NCI-H2081 treated with DMSO at 0.1 percent for 48 hours (cell line): ENCODE results near the gene LINC01488.

Experiments used
- DNase-seq: peaks from one replicate; lab custom pipeline; 2025; lab: John Stamatoyannopoulos, UW

LINC01488 gene

GRCh38 chr11:69479591-69480271, 1.7 kb upstream of the LINC01488 start:
- no peak for DNase-seq

GRCh38 chr11:69480547-69481392, 693 bp upstream of the LINC01488 start:
- DNase-seq = no peak

GRCh38 chr11:69482322-69482721, 859 bp downstream of the LINC01488 start:
- DNase-seq = no peak

- DNase-seq = no peak
Measured at GRCh38 chr11:69483170-69483569, 1.7 kb downstream of the LINC01488 start.

GRCh38 chr11:69483691-69484426, 2.4 kb downstream of the LINC01488 start:
- no peak for DNase-seq

GRCh38 chr11:69484427-69485259, 3.2 kb downstream of the LINC01488 start:
- DNase-seq = no peak

GRCh38 chr11:69485337-69486041, 4.0 kb downstream of the LINC01488 start:
- DNase-seq = no peak

- no peak for DNase-seq
Measured at GRCh38 chr11:69486056-69486772, 4.8 kb downstream of the LINC01488 start.

- DNase-seq = no peak
Measured at GRCh38 chr11:69486773-69487291, 5.4 kb downstream of the LINC01488 start.

- no peak for DNase-seq
Measured at GRCh38 chr11:69487391-69487790, 5.9 kb downstream of the LINC01488 start.

GRCh38 chr11:69487849-69488542, 6.5 kb downstream of the LINC01488 start:
- no peak for DNase-seq

- no peak for DNase-seq
Measured at GRCh38 chr11:69488543-69488940, 7.1 kb downstream of the LINC01488 start.

GRCh38 chr11:69489031-69489745, 7.7 kb downstream of the LINC01488 start:
- no peak for DNase-seq

GRCh38 chr11:69489746-69490365, 8.4 kb downstream of the LINC01488 start:
- no peak for DNase-seq

GRCh38 chr11:69490516-69490915, 9.1 kb downstream of the LINC01488 start:
- DNase-seq = no peak

- no peak for DNase-seq
Measured at GRCh38 chr11:69491071-69492031, 9.9 kb downstream of the LINC01488 start.
